Trophoblast cell (in vitro differentiated cells and primary cell): ENCODE results near the gene ZNHIT1.
"Not testable (repeated sequence)": the region's sequence is repeated elsewhere in the genome, so short reads cannot be mapped to it uniquely, and the experiment has no call there.

Experiments used
- DNase-seq, 2 donors: peaks; one replicate each; pipeline ENCODE4 v3.0.0-alpha.2; 2016
- H2AFZ ChIP-seq: 2 replicates; pipeline ENCODE4 v1.6.1; 2013; ENCODE audit warnings: low read length, moderate library complexity, mild to moderate bottlenecking; ENCODE audit not compliant: insufficient read depth, poor library complexity
- H2AK5ac ChIP-seq: 2 replicates; pipeline ENCODE4 v1.6.1; 2013; ENCODE audit warnings: mild to moderate bottlenecking, low read length
- H2BK120ac ChIP-seq: 2 replicates; pipeline ENCODE4 v1.6.1; 2013; ENCODE audit warnings: low read length, mild to moderate bottlenecking, moderate library complexity; ENCODE audit not compliant: insufficient read depth, poor library complexity
- H2BK12ac ChIP-seq: 2 replicates; pipeline ENCODE4 v1.6.1; 2013; ENCODE audit warnings: mild to moderate bottlenecking, low read length, moderate library complexity
- H2BK5ac ChIP-seq: 2 replicates; pipeline ENCODE4 v1.6.1; 2013; ENCODE audit warnings: low read length, low read depth, moderate library complexity, mild to moderate bottlenecking; ENCODE audit not compliant: poor library complexity
- H3K14ac ChIP-seq: 2 replicates; pipeline ENCODE4 v1.6.1; 2013; ENCODE audit warnings: mild to moderate bottlenecking, low read length
- H3K18ac ChIP-seq: 2 replicates; pipeline ENCODE4 v1.6.1; 2013; ENCODE audit warnings: mild to moderate bottlenecking, low read length
- H3K23ac ChIP-seq: 2 replicates; pipeline ENCODE4 v1.6.1; 2013; ENCODE audit warnings: low read length
- H3K27ac ChIP-seq: 2 replicates; pipeline ENCODE4 v1.5.1; 2013; ENCODE audit warnings: low read depth, mild to moderate bottlenecking, inconsistent platforms, low read length, moderate library complexity
- H3K27me3 ChIP-seq: 2 replicates; pipeline ENCODE4 v1.6.1; 2013; ENCODE audit warnings: inconsistent platforms, mild to moderate bottlenecking, low read length, moderate library complexity; ENCODE audit not compliant: insufficient read depth
- H3K36me3 ChIP-seq, 2 experiments: 1 replicate in 1 of 2; 2 replicates in 1 of 2; pipeline ENCODE4 v1.6.1; 2013; ENCODE audit warnings: low read length in 2 of 2, mild to moderate bottlenecking in 2 of 2, moderate library complexity in 1 of 2; ENCODE audit not compliant: insufficient read depth in 2 of 2, control insufficient read depth in 1 of 2
- H3K4ac ChIP-seq: 2 replicates; pipeline ENCODE4 v1.6.1; 2013; ENCODE audit warnings: low read depth, mild to moderate bottlenecking, low read length, moderate library complexity
- H3K4me1 ChIP-seq, 2 experiments: 1 replicate in 1 of 2; 2 replicates in 1 of 2; pipeline ENCODE4 v1.6.1; 2013; ENCODE audit warnings: low read length in 2 of 2, mild to moderate bottlenecking in 2 of 2, moderate library complexity in 1 of 2; ENCODE audit not compliant: insufficient read depth in 2 of 2, control insufficient read depth in 1 of 2
- H3K4me2 ChIP-seq: 2 replicates; pipeline ENCODE4 v1.6.1; 2013; ENCODE audit warnings: inconsistent platforms, mild to moderate bottlenecking, low read length, moderate library complexity
- H3K4me3 ChIP-seq: 2 replicates; pipeline ENCODE4 v1.5.1; 2013; ENCODE audit warnings: mild to moderate bottlenecking, low read depth, low read length, inconsistent platforms
- H3K79me1 ChIP-seq: one replicate; pipeline ENCODE4 v1.6.1; 2013; ENCODE audit warnings: low read length
- H3K79me2 ChIP-seq: 2 replicates; pipeline ENCODE4 v1.6.1; 2013; ENCODE audit warnings: low read length, mild to moderate bottlenecking; ENCODE audit not compliant: control insufficient read depth, insufficient read depth, poor library complexity
- H3K9ac ChIP-seq: 2 replicates; pipeline ENCODE4 v1.6.1; 2013; ENCODE audit warnings: mild to moderate bottlenecking, low read length
- H3K9me3 ChIP-seq: 2 replicates; pipeline ENCODE4 v1.6.1; 2013; ENCODE audit warnings: low read depth, mild to moderate bottlenecking, control low read depth, inconsistent platforms, low read length; ENCODE audit not compliant: insufficient read depth
- H4K12ac ChIP-seq: 2 replicates; pipeline ENCODE4 v1.6.1; 2013; ENCODE audit warnings: low read depth, mild to moderate bottlenecking, low read length, moderate library complexity
- H4K8ac ChIP-seq: 2 replicates; pipeline ENCODE4 v1.6.1; 2013; ENCODE audit warnings: low read depth, mild to moderate bottlenecking, low read length, moderate library complexity
- H4K91ac ChIP-seq: one replicate; pipeline ENCODE4 v1.6.1; 2013; ENCODE audit warnings: low read depth, mild to moderate bottlenecking, low read length, moderate library complexity
- WGBS: extraction: QIAGEN DNeasy Blood & Tissue Kit; methylation state at CpG from one replicate; pipeline ENCODE4 v1.1.7; 2013; ENCODE audit warnings: missing lambda C conversion rate; ENCODE audit not compliant: insufficient read length, insufficient coverage; ENCODE audit errors: extremely low coverage; 5-methylcytosine and 5-hydroxymethylcytosine counted together

The ZNHIT1 gene

GRCh38 chr7:101197991-101198390, 20.0 kb upstream of the ZNHIT1 start:
- no CpG with 5 or more reads among the region's 21 CpGs for WGBS
- H3K4me1 ChIP-seq = peaks cover 4 to 12% of the 10 kb centered on the region in 2 experiments
- H2BK12ac ChIP-seq = no peak overlapping the region
- no peak overlapping the region for H3K4me3 ChIP-seq
- H3K79me1 ChIP-seq = no peaks in the 10 kb centered on the region
- peaks cover 3% of the 10 kb centered on the region for H3K9me3 ChIP-seq
- no peak overlapping the region for H2AFZ ChIP-seq
- H3K18ac ChIP-seq = no peak overlapping the region
- H3K9ac ChIP-seq = no peak overlapping the region
- H3K27ac ChIP-seq = no peak overlapping the region
- H2AK5ac ChIP-seq = no peak overlapping the region
- H3K14ac ChIP-seq = no peak overlapping the region
- H2BK120ac ChIP-seq = no peak overlapping the region
- no peaks in the 10 kb centered on the region for H3K36me3 ChIP-seq
- no peak overlapping the region for H3K4me2 ChIP-seq
- no peak overlapping the region for H2BK5ac ChIP-seq
- no peak overlapping the region for H3K4ac ChIP-seq
- no peak overlapping the region for H4K91ac ChIP-seq
- H3K23ac ChIP-seq = no peak overlapping the region
- H4K12ac ChIP-seq = no peak overlapping the region
- DNase-seq = no peak
- peaks cover 6% of the 10 kb centered on the region for H3K27me3 ChIP-seq
- H3K79me2 ChIP-seq = no peaks in the 10 kb centered on the region
- H4K8ac ChIP-seq = no peak overlapping the region

- Histone ChIP-seq H2AK5ac (no peak overlapping the region), H3K9ac (no peak overlapping the region)
These were observed 19.5 kb upstream of the ZNHIT1 start for GRCh38 chr7:101198476-101198875.

GRCh38 chr7:101199522-101199921, 18.4 kb upstream of the ZNHIT1 start:
- WGBS = no CpG with 5 or more reads among the region's 10 CpGs

More at GRCh38 chr7:101198476-101198875, 19.5 kb upstream of the ZNHIT1 start:
- no peaks in the 10 kb centered on the region for H3K79me1 ChIP-seq
- H2BK120ac ChIP-seq = no peak overlapping the region
- no peak overlapping the region for H4K12ac ChIP-seq
- no peak overlapping the region for H3K4me3 ChIP-seq
- no peak overlapping the region for H3K27ac ChIP-seq
- H3K79me2 ChIP-seq = no peaks in the 10 kb centered on the region
- H3K27me3 ChIP-seq = peaks cover 6% of the 10 kb centered on the region
- no peak overlapping the region for H2AFZ ChIP-seq
- no peak for DNase-seq
- no peaks in the 10 kb centered on the region for H3K36me3 ChIP-seq
- no peak overlapping the region for H3K18ac ChIP-seq
- H3K4ac ChIP-seq = no peak overlapping the region
- no peak overlapping the region for H4K8ac ChIP-seq
- peaks cover 4% of the 10 kb centered on the region for H3K9me3 ChIP-seq
- no CpG with 5 or more reads among the region's 14 CpGs for WGBS
- no peak overlapping the region for H4K91ac ChIP-seq
- H3K23ac ChIP-seq = no peak overlapping the region
- no peak overlapping the region for H2BK5ac ChIP-seq
- H3K14ac ChIP-seq = no peak overlapping the region
- H3K4me2 ChIP-seq = no peak overlapping the region
- peaks cover 4 to 12% of the 10 kb centered on the region in 2 experiments for H3K4me1 ChIP-seq
- H2BK12ac ChIP-seq = no peak overlapping the region

GRCh38 chr7:101200504-101200861, 17.5 kb upstream of the ZNHIT1 start:
- no peak overlapping the region for H3K9ac ChIP-seq
- H3K79me2 ChIP-seq = no peaks in the 10 kb centered on the region
- H3K4ac ChIP-seq = no peak overlapping the region
- H3K18ac ChIP-seq = no peak overlapping the region
- H2BK5ac ChIP-seq = no peak overlapping the region
- H3K23ac ChIP-seq = no peak overlapping the region
- no peak overlapping the region for H2AFZ ChIP-seq
- no peak overlapping the region for H3K4me2 ChIP-seq
- H4K12ac ChIP-seq = no peak overlapping the region
- no peak overlapping the region for H3K14ac ChIP-seq
- no CpG with 5 or more reads among the region's 2 CpGs for whole genome bisulfite sequencing
- H3K79me1 ChIP-seq = no peaks in the 10 kb centered on the region
- H4K91ac ChIP-seq = no peak overlapping the region
- H3K9me3 ChIP-seq = peaks cover 5% of the 10 kb centered on the region
- no peak overlapping the region for H3K27ac ChIP-seq
- no peak overlapping the region for H2BK12ac ChIP-seq
- no peak overlapping the region for H3K4me3 ChIP-seq
- H3K27me3 ChIP-seq = peaks cover 6% of the 10 kb centered on the region
- no peak for DNase-seq
- no peak overlapping the region for H2BK120ac ChIP-seq
- no peak overlapping the region for H2AK5ac ChIP-seq
- H3K36me3 ChIP-seq = no peaks in the 10 kb centered on the region
- H3K4me1 ChIP-seq = peaks cover 4 to 12% of the 10 kb centered on the region in 2 experiments
- no peak overlapping the region for H4K8ac ChIP-seq

More at GRCh38 chr7:101199522-101199921, 18.4 kb upstream of the ZNHIT1 start:
- H4K12ac ChIP-seq, H2BK120ac ChIP-seq, H3K14ac ChIP-seq, H3K4me3 ChIP-seq, H3K36me3 ChIP-seq, H4K8ac ChIP-seq, H3K9ac ChIP-seq, H3K27me3 ChIP-seq, H3K9me3 ChIP-seq, H3K4me2 ChIP-seq, H3K23ac ChIP-seq, H3K18ac ChIP-seq, DNase-seq, H2BK5ac ChIP-seq, H3K79me2 ChIP-seq, H2AK5ac ChIP-seq, H2BK12ac ChIP-seq, H2AFZ ChIP-seq, H3K4ac ChIP-seq, H3K79me1 ChIP-seq, H4K91ac ChIP-seq, H3K27ac ChIP-seq: not testable (repeated sequence)
- H3K4me1 ChIP-seq = peaks cover 4 to 12% of the 10 kb centered on the region in 2 experiments
